NCI-H345 treated with DMSO at 0.1 percent for 48 hours (cell line): ENCODE data around the gene IMPACT.
A peak's percentile ranks its signal among the peaks of the same experiment; 100 is the strongest.

ENCODE experiments used
- DNase-seq: peaks from one replicate; lab custom pipeline; 2025; ENCODE audit not compliant: unreplicated experiment; lab: John Stamatoyannopoulos, UW

The IMPACT gene

GRCh38 chr18:24420551-24420950 lies 5.9 kb upstream of the IMPACT start:
- DNase-seq: no peak

GRCh38 chr18:24421831-24422230 lies 4.6 kb upstream of the IMPACT start:
- no peak for DNase-seq

- DNase-seq: no peak
Measured at GRCh38 chr18:24426073-24426397, 435 bp upstream of the IMPACT start.

GRCh38 chr18:24427484-24427883 lies 1.0 kb downstream of the IMPACT start:
- DNase-seq: no peak

GRCh38 chr18:24428709-24429108 lies 2.2 kb downstream of the IMPACT start:
- DNase-seq: no peak

- DNase-seq: no peak
Measured at GRCh38 chr18:24429188-24429587, 2.7 kb downstream of the IMPACT start.

GRCh38 chr18:24432618-24433017 lies 6.1 kb downstream of the IMPACT start:
- no peak for DNase-seq

GRCh38 chr18:24436939-24437338 lies 10.5 kb downstream of the IMPACT start:
- DNase-seq: no peak

- DNase-seq: no peak
Measured at GRCh38 chr18:24443870-24444269, 17.4 kb downstream of the IMPACT start.

GRCh38 chr18:24446453-24446852 lies 20.0 kb downstream of the IMPACT start:
- DNase-seq: no peak

GRCh38 chr18:24446953-24447538 lies 20.6 kb downstream of the IMPACT start:
- no peak for DNase-seq

- no peak for DNase-seq
Measured at GRCh38 chr18:24447961-24448360, 21.5 kb downstream of the IMPACT start.

- no peak for DNase-seq
Measured at GRCh38 chr18:24456549-24456948, 30.1 kb downstream of the IMPACT start.

- DNase-seq: no peak
Measured at GRCh38 chr18:24459772-24460171, 33.3 kb downstream of the IMPACT start.

GRCh38 chr18:24460388-24460787 lies 33.9 kb downstream of the IMPACT start, which contains the start of gene HRH4:
Gene HRH4, plus strand, starts transcription at chr18:24460637. Its CDS starts 92 bp downstream, at chr18:24460729.
- DNase-seq: no peak

GRCh38 chr18:24461996-24462395 lies 35.5 kb downstream of the IMPACT start:
- no peak for DNase-seq

GRCh38 chr18:24462838-24463775 lies 36.6 kb downstream of the IMPACT start:
- no peak for DNase-seq

- no peak for DNase-seq
Measured at GRCh38 chr18:24465486-24465885, 39.0 kb downstream of the IMPACT start.

- no peak for DNase-seq
Measured at GRCh38 chr18:24466771-24467170, 40.3 kb downstream of the IMPACT start.

GRCh38 chr18:24470022-24470618 lies 43.6 kb downstream of the IMPACT start:
- DNase-seq: peak; percentile 95

GRCh38 chr18:24470805-24471204 lies 44.3 kb downstream of the IMPACT start:
- no peak for DNase-seq

GRCh38 chr18:24472591-24472990 lies 46.1 kb downstream of the IMPACT start:
- DNase-seq: no peak
